CD4-positive, CD25-positive, alpha-beta regulatory T cell (primary cell): ENCODE data around the gene LTBP4. TPM values are rescaled to one million over a fixed set of nuclear protein-coding genes. Genes with fewer than 3 reads are reported as not detected.
"Not testable (repeated sequence)": the region's sequence is repeated elsewhere in the genome, so short reads cannot be mapped to it uniquely, and the experiment has no call there.

Source experiments
- ATAC-seq, 2 donors: fragments of 150-1000 bp; cut with Tn5 transposase; one replicate each; pipeline ENCODE4 v1.10.0; 2021; ENCODE audit warnings: low read depth in 2 of 2, moderate number of reproducible peaks in 2 of 2, moderate library complexity in 1 of 2
- DNase-seq, 3 donors: peaks; one replicate each; pipeline versions ENCODE4 v3.0.0 to v3.0.0-alpha.2; 2012 to 2022; ENCODE audit warnings: mixed read lengths in 1 of 3
- H3K27ac ChIP-seq: one replicate; pipeline ENCODE4 v1.7.0; 2013; ENCODE audit warnings: mild to moderate bottlenecking, low read length; ENCODE audit not compliant: insufficient read depth, poor library complexity, severe bottlenecking
- H3K27me3 ChIP-seq: one replicate; pipeline ENCODE4 v1.7.0; 2013; ENCODE audit warnings: low read length; ENCODE audit not compliant: control insufficient read depth, insufficient read depth
- H3K36me3 ChIP-seq: one replicate; pipeline ENCODE4 v1.7.0; 2013; ENCODE audit warnings: mild to moderate bottlenecking, low read length, moderate library complexity; ENCODE audit not compliant: control insufficient read depth, insufficient read depth
- H3K4me1 ChIP-seq: 2 replicates; pipeline ENCODE4 v1.7.0; 2013; ENCODE audit warnings: mild to moderate bottlenecking, low read length; ENCODE audit not compliant: insufficient read depth, control insufficient read depth, poor library complexity, severe bottlenecking
- H3K4me3 ChIP-seq: one replicate; pipeline ENCODE4 v1.7.0; 2013; ENCODE audit warnings: low read depth, mild to moderate bottlenecking, low read length, moderate library complexity
- H3K9me3 ChIP-seq, 2 experiments: 1 replicate in 1 of 2; 2 replicates in 1 of 2; pipeline ENCODE4 v1.7.0; 2013; ENCODE audit warnings: low read length in 2 of 2, mild to moderate bottlenecking in 1 of 2, moderate library complexity in 1 of 2; ENCODE audit not compliant: control insufficient read depth in 2 of 2
- H3K27ac Mint-ChIP-seq, 3 donors: one replicate each; pipeline ENCODE4 v1.8.0; 2020 to 2022; ENCODE audit warnings: mild to moderate bottlenecking in 3 of 3, mixed read lengths in 3 of 3, moderate library complexity in 2 of 3
- H3K27me3 Mint-ChIP-seq: one replicate; pipeline ENCODE4 v1.8.0; 2022; ENCODE audit warnings: mild to moderate bottlenecking, mixed read lengths
- H3K36me3 Mint-ChIP-seq: one replicate; pipeline ENCODE4 v1.8.0; 2020; ENCODE audit warnings: mixed read lengths
- H3K4me1 Mint-ChIP-seq, 4 donors: one replicate each; pipeline ENCODE4 v1.8.0; 2020 to 2022; ENCODE audit warnings: mixed read lengths in 4 of 4, mild to moderate bottlenecking in 1 of 4
- H3K4me3 Mint-ChIP-seq, 4 donors: one replicate each; pipeline ENCODE4 v1.8.0; 2020 to 2022; ENCODE audit warnings: mild to moderate bottlenecking in 4 of 4, mixed read lengths in 4 of 4, moderate library complexity in 3 of 4
- H3K9me3 Mint-ChIP-seq, 7 donors: one replicate each; pipeline ENCODE4 v1.8.0; 2020 to 2022; ENCODE audit warnings: mixed read lengths in 7 of 7, mild to moderate bottlenecking in 3 of 7, moderate library complexity in 2 of 7
- polyA plus RNA-seq, 4 donors: library from polyadenylated mRNA; unstranded; fragments of 300-500 nt; fragmentation: Illumina TruSeq; gene quantifications; one replicate each; pipeline ENCODE4 v1.2.3, GENCODE V29; 2021
- total RNA-seq: library from RNA; stranded (reverse); gene quantifications from one replicate; pipeline ENCODE4 v1.2.3, GENCODE V29; 2022

Gene LTBP4
- total and polyA plus RNA-seq, 5 donors from 2014 or later: 20.7 to 115 (median 30.9) TPM

DNA sequence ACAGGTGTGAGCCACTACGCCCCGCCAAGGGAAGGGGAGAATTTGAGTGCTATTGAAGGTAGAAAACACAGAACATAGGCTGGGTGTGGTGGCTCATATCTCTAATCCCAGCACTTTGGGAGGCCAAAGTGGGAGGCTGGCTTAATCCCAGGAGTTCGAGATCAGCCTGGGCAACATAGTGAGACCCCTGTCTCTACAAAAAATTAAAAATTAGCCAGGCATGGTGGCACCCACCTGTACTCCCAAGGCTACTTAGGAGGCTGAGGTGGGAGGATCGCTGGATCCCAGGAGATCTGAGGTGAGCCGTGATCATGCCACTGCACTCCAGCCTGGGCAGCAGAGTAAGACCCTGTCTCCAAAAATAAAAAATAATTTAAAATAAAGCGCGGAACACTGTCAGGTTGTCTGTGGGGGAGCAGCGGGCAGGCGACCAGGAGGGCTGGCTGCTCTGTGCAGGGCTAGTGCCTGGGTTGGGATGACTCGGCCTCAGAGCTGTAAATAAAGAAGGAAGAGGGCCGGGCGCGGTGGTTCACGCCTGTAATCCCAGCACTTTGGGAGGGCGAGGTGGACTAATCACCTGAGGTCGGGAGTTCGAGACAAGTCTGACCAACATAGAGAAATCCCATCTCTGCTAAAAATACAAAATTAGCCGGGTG, 41.0 kb downstream of the LTBP4 start:
- Histone ChIP-seq H3K36me3 (no peaks in the 10 kb centered on the region), H3K27ac (no peak overlapping the region), H3K9me3 (no peaks in the 10 kb centered on the region), H3K4me1 (no peaks in the 10 kb centered on the region), H3K4me3 (no peak overlapping the region), H3K27me3 (no peaks in the 10 kb centered on the region)
- Mint-ChIP-seq H3K27ac (no peak overlapping the region), H3K27me3 (peaks cover 15% of the 10 kb centered on the region), H3K9me3 (no peaks in the 10 kb centered on the region), H3K4me3 (no peak overlapping the region), H3K36me3 (no peaks in the 10 kb centered on the region), H3K4me1 (peaks cover 0 to 7% (median 4%) of the 10 kb centered on the region in 4 donors)
- DNase-seq: no peak
- ATAC-seq: no peak

DNA sequence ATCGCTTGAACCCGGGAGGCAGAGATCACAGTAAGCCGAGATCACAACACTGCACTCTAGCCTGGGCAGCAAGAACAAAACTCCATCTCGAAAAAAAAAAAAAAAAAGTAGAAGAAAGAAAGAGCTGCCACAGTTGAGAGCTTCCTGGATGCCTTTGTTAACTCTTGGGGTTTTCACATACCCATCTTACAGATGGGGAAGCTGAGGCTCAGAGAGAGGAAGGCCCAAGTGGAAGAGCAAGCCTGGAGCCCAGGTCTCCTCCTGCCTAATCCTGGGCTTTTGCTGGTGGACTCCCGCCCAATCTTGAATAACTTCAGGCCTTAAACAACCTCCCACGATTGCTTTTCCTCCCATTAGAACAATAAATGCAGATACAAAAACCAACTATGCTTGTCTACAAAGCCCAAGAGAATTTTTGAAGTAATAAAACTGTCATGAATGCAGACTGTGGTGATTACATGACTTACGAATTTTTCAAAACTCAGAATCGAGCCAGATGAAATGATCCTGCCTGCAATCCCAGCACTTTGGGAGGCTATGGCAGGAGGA, 41.7 kb downstream of the LTBP4 start:
- peaks cover 13% of the 10 kb centered on the region for H3K27me3 Mint-ChIP-seq
- no peak overlapping the region for H3K4me3 ChIP-seq
- DNase-seq (no peak), ATAC-seq (no peak)
- H3K27ac Mint-ChIP-seq: no peak overlapping the region
- no peaks in the 10 kb centered on the region for H3K9me3 Mint-ChIP-seq
- no peaks in the 10 kb centered on the region for H3K4me1 ChIP-seq
- H3K27ac ChIP-seq: no peak overlapping the region
- no peaks in the 10 kb centered on the region for H3K9me3 ChIP-seq
- H3K27me3 ChIP-seq: no peaks in the 10 kb centered on the region
- no peak overlapping the region for H3K4me3 Mint-ChIP-seq
- no peaks in the 10 kb centered on the region for H3K36me3 ChIP-seq
- H3K4me1 Mint-ChIP-seq: peaks cover 0 to 7% (median 4%) of the 10 kb centered on the region in 4 donors
- H3K36me3 Mint-ChIP-seq: no peaks in the 10 kb centered on the region

DNA sequence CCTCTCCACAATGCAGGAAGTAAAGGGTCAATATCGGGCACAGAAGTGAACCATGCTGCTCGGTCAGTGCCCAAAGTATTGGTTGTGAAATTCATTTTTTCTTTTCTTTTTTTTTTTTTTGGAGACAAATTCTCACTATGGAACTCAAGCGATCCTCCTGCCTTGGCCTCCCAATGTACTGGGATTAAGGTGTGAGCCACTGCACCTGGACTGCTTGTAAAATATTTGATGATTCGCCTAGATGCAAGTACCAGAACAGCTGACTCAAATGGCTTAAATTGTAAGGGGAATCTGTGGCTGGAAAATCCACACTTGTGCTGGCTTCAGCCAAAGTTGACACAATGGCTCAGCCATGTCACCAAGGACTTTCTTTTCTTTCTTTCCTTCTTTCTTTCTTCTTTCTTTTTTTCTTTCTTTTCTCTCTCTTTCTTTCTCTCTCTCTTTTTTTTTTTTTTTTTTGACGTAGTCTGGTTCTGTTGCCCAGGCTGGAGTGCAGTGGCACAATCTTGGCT, 45.6 kb downstream of the LTBP4 start:
- Mint-ChIP-seq H3K27me3 (peaks cover 8% of the 10 kb centered on the region), H3K9me3 (no peaks in the 10 kb centered on the region), H3K4me1 (peaks cover 0 to 7% (median 3%) of the 10 kb centered on the region in 4 donors), H3K4me3 (no peak overlapping the region), H3K36me3 (no peaks in the 10 kb centered on the region), H3K27ac (no peak overlapping the region)
- Histone ChIP-seq H3K27me3 (no peaks in the 10 kb centered on the region), H3K4me3 (no peak overlapping the region), H3K9me3 (no peaks in the 10 kb centered on the region), H3K27ac (no peak overlapping the region), H3K36me3 (no peaks in the 10 kb centered on the region), H3K4me1 (no peaks in the 10 kb centered on the region)
- no peak for ATAC-seq
- DNase-seq: no peak

DNA sequence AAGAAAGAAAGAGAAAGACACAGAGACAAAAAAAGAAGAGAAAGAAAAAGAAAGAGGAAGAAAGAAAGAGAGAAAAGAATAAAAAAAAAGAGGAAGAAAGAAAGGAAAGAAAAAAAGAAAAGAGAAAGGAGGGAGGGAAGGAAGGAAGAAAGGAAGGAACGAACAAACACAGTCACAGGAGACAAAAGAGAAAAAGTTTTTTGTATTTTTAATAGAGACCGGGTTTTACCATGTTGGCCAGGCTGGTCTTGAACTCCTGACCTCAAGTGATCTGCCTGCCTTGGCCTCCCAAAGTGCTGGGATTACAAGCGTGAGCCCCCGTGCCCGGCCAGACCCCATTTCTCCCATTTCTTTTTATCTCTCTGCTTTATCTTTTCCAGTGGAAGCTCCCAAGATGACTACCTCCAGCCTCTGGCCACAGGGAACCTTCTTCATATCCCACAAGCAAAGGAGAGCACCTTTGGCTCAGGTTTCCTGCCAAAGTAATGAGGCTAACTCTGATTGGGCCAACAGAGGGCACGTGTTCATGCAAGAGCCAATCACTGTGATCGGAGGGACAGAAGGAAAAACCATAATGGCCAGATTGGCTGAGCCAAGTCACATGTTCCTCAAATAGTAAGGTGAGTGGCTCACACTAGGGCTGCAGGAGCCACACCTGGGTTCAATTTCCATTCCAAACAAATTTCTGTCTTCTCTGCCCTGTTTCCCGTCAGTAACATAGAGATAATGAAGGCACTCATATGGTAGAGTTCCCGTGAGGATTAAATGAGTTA, 48.9 kb downstream of the LTBP4 start:
- not testable (repeated sequence) for H3K36me3 Mint-ChIP-seq, H3K4me1 ChIP-seq, H3K36me3 ChIP-seq, ATAC-seq, H3K27ac ChIP-seq, H3K4me1 Mint-ChIP-seq, H3K4me3 ChIP-seq, H3K9me3 ChIP-seq, H3K27me3 Mint-ChIP-seq, H3K4me3 Mint-ChIP-seq, H3K27me3 ChIP-seq, H3K9me3 Mint-ChIP-seq, DNase-seq
- peak overlapping the region in 1 of 3 donors; percentile 22 for H3K27ac Mint-ChIP-seq

DNA sequence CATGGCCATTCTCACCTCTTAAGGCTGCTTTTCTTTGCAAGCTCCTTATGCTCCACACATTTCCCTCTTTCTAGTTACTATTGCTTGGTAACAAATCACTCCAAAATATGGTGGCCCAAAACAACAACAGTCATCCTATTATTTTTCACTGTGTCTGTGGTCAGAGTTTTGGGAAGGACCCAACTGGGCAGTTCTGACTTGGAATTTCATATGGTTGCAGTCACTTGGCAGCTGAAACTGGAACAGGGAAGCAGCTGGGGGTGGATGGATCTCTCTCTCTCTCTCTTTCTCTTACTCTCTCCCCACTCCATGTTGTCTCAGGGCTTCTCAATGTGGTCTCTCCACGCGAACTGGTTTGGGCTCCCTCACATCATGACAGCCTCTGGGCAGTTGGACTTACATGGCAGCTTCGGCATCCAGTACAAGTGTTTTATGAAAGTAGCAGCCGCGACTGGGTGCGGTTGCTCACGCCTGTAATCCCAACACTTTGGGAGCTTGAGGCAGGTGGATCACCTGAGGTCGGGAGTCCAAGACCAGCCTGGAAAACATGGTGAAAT, 49.7 kb downstream of the LTBP4 start:
- Mint-ChIP-seq H3K27ac (no peak overlapping the region), H3K4me3 (peak overlapping the region in 1 of 4 donors; percentile 33), H3K9me3 (no peaks in the 10 kb centered on the region), H3K4me1 (peaks cover 0 to 3% (median 3%) of the 10 kb centered on the region in 4 donors), H3K27me3 (peaks cover 6% of the 10 kb centered on the region), H3K36me3 (no peaks in the 10 kb centered on the region)
- H3K9me3 ChIP-seq: no peaks in the 10 kb centered on the region
- H3K27me3 ChIP-seq: no peaks in the 10 kb centered on the region
- H3K4me1 ChIP-seq: no peaks in the 10 kb centered on the region
- H3K36me3 ChIP-seq: no peaks in the 10 kb centered on the region
- DNase-seq (no peak), ATAC-seq (no peak)
- H3K27ac ChIP-seq: no peak overlapping the region
- H3K4me3 ChIP-seq: no peak overlapping the region

DNA sequence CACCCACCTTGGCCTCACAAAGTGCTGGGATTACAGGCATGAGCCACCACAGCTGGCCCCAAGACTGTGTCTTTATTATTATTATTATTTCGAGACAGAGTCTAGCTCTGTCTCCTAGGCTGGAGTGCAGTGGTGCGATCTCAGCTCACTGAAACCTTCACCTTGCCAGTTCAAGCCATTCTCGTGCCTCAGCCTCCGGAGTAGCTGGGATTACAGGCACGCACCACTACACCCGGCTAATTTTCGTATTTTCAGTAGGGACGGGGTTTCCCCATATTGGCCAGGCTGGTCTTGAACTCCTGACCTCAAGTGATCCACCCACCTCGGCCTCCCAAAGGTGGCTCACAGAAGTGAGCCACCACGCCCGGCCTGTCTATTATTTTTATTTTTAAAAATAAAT, 51.1 kb downstream of the LTBP4 start:
- not testable (repeated sequence) for H3K4me3 ChIP-seq, H3K9me3 Mint-ChIP-seq, H3K36me3 Mint-ChIP-seq, H3K27me3 Mint-ChIP-seq, ATAC-seq, H3K27me3 ChIP-seq, H3K4me1 ChIP-seq, H3K9me3 ChIP-seq, DNase-seq, H3K27ac ChIP-seq, H3K4me1 Mint-ChIP-seq, H3K27ac Mint-ChIP-seq, H3K36me3 ChIP-seq
- peak overlapping the region in 1 of 4 donors; percentile 74 for H3K4me3 Mint-ChIP-seq

DNA sequence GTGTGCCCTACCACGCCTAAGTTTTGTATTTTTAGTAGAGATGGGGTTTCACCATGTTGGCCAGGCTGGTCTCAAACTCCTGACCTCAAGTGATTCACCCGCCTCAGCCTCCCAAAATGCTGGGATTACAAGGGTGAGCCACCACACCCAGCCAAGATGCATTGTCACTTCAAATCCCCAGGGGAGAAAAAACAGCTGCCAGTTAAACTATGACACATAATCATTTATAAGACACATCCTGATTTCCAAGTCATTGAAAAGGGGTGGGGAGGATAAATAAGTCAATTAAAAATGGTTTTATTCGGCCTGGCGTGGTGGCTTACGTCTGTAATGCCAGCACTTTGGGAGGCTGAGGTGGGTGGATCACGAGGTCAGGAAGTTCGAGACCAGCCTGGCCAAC, 54.5 kb downstream of the LTBP4 start:
- not testable (repeated sequence) for H3K36me3 Mint-ChIP-seq, H3K36me3 ChIP-seq, H3K9me3 Mint-ChIP-seq, H3K4me1 Mint-ChIP-seq, H3K4me3 ChIP-seq, H3K27ac ChIP-seq, ATAC-seq, H3K9me3 ChIP-seq, H3K4me1 ChIP-seq, H3K4me3 Mint-ChIP-seq, H3K27ac Mint-ChIP-seq, H3K27me3 ChIP-seq, DNase-seq
- H3K27me3 Mint-ChIP-seq: peaks cover 18% of the 10 kb centered on the region
